Aorta (tissue), 5 donors: Measurements from ENCODE around the gene EIPR1. TPM values are rescaled to one million over a fixed set of nuclear protein-coding genes. Genes with fewer than 3 reads are reported as not detected.

Experiments
- ATAC-seq: fragments of 200-7000 bp; cut with Tn5 transposase; one replicate; pipeline ENCODE4 v1.9.1; 2022; ENCODE audit warnings: moderate library complexity; ENCODE audit not compliant: low FRiP score
- DNase-seq, 2 donors: peaks; one replicate each; pipeline ENCODE4 v3.0.0-alpha.2; 2020
- H3K27ac ChIP-seq, 2 donors: one replicate each; pipeline ENCODE4 v1.5.1; 2013; ENCODE audit warnings: low read length in 2 of 2, mild to moderate bottlenecking in 2 of 2, moderate library complexity in 2 of 2, control low read depth in 1 of 2, inconsistent platforms in 1 of 2, low read depth in 1 of 2
- H3K27me3 ChIP-seq, 2 donors: one replicate each; pipeline ENCODE4 v1.6.1; 2013; ENCODE audit warnings: control low read depth in 1 of 2, low read length in 1 of 2, mild to moderate bottlenecking in 1 of 2, moderate library complexity in 1 of 2; ENCODE audit not compliant: insufficient read depth in 2 of 2, control insufficient read depth in 1 of 2
- H3K36me3 ChIP-seq, 2 donors: one replicate each; pipeline ENCODE4 v1.6.1; 2013; ENCODE audit warnings: control low read depth in 1 of 2, low read length in 1 of 2, mild to moderate bottlenecking in 1 of 2; ENCODE audit not compliant: insufficient read depth in 2 of 2, control insufficient read depth in 1 of 2
- H3K4me1 ChIP-seq, 2 donors: one replicate each; pipeline ENCODE4 v1.6.1; 2013; ENCODE audit warnings: low read length in 2 of 2, control low read depth in 1 of 2, mild to moderate bottlenecking in 1 of 2, moderate library complexity in 1 of 2; ENCODE audit not compliant: insufficient read depth in 2 of 2, control insufficient read depth in 1 of 2
- H3K4me3 ChIP-seq, 2 donors: one replicate each; pipeline ENCODE4 v1.5.1; 2013; ENCODE audit warnings: low read length in 2 of 2, control low read depth in 1 of 2, mild to moderate bottlenecking in 1 of 2
- H3K9me3 ChIP-seq: one replicate; pipeline ENCODE4 v1.6.1; 2013; ENCODE audit warnings: mild to moderate bottlenecking, low read length; ENCODE audit not compliant: control insufficient read depth
- WGBS, 2 donors: extraction: QIAGEN DNeasy Blood & Tissue Kit; methylation state at CpG; one replicate each; pipeline ENCODE4 v1.1.7; 2013; 5-methylcytosine and 5-hydroxymethylcytosine counted together
- intact Hi-C, 2 donors: fragments of 100-400 bp; cut with DNase I; formaldehyde crosslinking; loops; one replicate each; pipeline versions ENCODE4 v1.14.2 to v1.15.0; 2022
- polyA plus RNA-seq, 2 donors: library from polyadenylated mRNA; stranded (reverse); fragments of 200-250 nt; gene quantifications; one replicate each; pipeline ENCODE4 v1.2.3, GENCODE V29; 2013
- total RNA-seq, 2 donors: library from RNA; stranded (reverse); fragmentation: NEBNext Ultra II Directional; extraction: Animal tissue kit (Norgen Biotek cat#: 25700); gene quantifications; one replicate each; pipeline ENCODE4 v1.2.1, GENCODE V29; 2021
- donor health status: healthy with polysubstance abuse.
- donor health status: Bipolar disorder and iron deficiency.
- donor health status: DM: no; HTN: no; CAD: no.
- donor health status: DM: no; HTN: no; CAD: no.
- donor health status: DM: yes; HTN: yes; CAD: no.

The EIPR1 gene
- total and polyA plus RNA-seq, 4 donors = 9.7 to 13.7 (median 10.0) TPM

GRCh38 chr2:3296182-3296972, 81.2 kb downstream of the EIPR1 start:
- intact Hi-C loops = no loop called here
- H3K4me1 ChIP-seq = no peaks in the 10 kb centered on the region
- no peaks in the 10 kb centered on the region for H3K36me3 ChIP-seq
- no peaks in the 10 kb centered on the region for H3K9me3 ChIP-seq
- no peak overlapping the region for H3K4me3 ChIP-seq
- H3K27ac ChIP-seq = no peak overlapping the region
- no peak for DNase-seq
- 89 to 90% methylated on average over 4 of the region's 4 CpGs for WGBS, 2 donors
- H3K27me3 ChIP-seq = no peaks in the 10 kb centered on the region
- no peak for ATAC-seq

- intact Hi-C loops = no loop called here
- Histone ChIP-seq H3K4me3 (no peak overlapping the region), H3K27me3 (no peaks in the 10 kb centered on the region), H3K4me1 (no peaks in the 10 kb centered on the region), H3K36me3 (no peaks in the 10 kb centered on the region), H3K9me3 (no peaks in the 10 kb centered on the region), H3K27ac (no peak overlapping the region)
- no peak for DNase-seq
- ATAC-seq = no peak
- 77 to 81% methylated on average over 4 of the region's 4 CpGs for WGBS, 2 donors
These were observed 83.1 kb downstream of the EIPR1 start for GRCh38 chr2:3294493-3294892.

GRCh38 chr2:3294069-3294468, 83.5 kb downstream of the EIPR1 start:
- H3K27me3 ChIP-seq = no peaks in the 10 kb centered on the region
- DNase-seq = no peak
- intact Hi-C loops = no loop called here

GRCh38 chr2:3293221-3293620, 84.4 kb downstream of the EIPR1 start:
- WGBS, 2 donors = 77% methylated on average over 9 of the region's 9 CpGs
- ATAC-seq (no peak), DNase-seq (no peak)
- Histone ChIP-seq H3K4me3 (no peak overlapping the region), H3K9me3 (no peaks in the 10 kb centered on the region), H3K27ac (no peak overlapping the region), H3K27me3 (no peaks in the 10 kb centered on the region), H3K36me3 (no peaks in the 10 kb centered on the region), H3K4me1 (no peaks in the 10 kb centered on the region)
- intact Hi-C loops = no loop called here

More at GRCh38 chr2:3294069-3294468, 83.5 kb downstream of the EIPR1 start:
- no peak for ATAC-seq
- Histone ChIP-seq H3K4me1 (no peaks in the 10 kb centered on the region), H3K9me3 (no peaks in the 10 kb centered on the region), H3K4me3 (no peak overlapping the region), H3K27ac (no peak overlapping the region), H3K36me3 (no peaks in the 10 kb centered on the region)
- WGBS, 2 donors = 62 to 67% methylated on average over 3 of the region's 3 CpGs

- 86 to 94% methylated on average over 10 of the region's 10 CpGs for WGBS, 2 donors
- Histone ChIP-seq H3K27me3 (no peaks in the 10 kb centered on the region), H3K9me3 (no peaks in the 10 kb centered on the region), H3K4me3 (no peak overlapping the region), H3K27ac (no peak overlapping the region), H3K4me1 (no peaks in the 10 kb centered on the region), H3K36me3 (no peaks in the 10 kb centered on the region)
- DNase-seq (no peak), ATAC-seq (no peak)
- intact Hi-C loops = no loop called here
These were observed 85.2 kb downstream of the EIPR1 start for GRCh38 chr2:3292416-3292815.

- DNase-seq = no peak
- no peak for ATAC-seq
- no peaks in the 10 kb centered on the region for H3K4me1 ChIP-seq
- no peaks in the 10 kb centered on the region for H3K36me3 ChIP-seq
- no peaks in the 10 kb centered on the region for H3K27me3 ChIP-seq
- H3K27ac ChIP-seq = no peak overlapping the region
- H3K9me3 ChIP-seq = no peaks in the 10 kb centered on the region
- intact Hi-C loops = no loop called here
- 93 to 94% methylated on average over 7 of the region's 7 CpGs for WGBS, 2 donors
- no peak overlapping the region for H3K4me3 ChIP-seq
These were observed 85.9 kb downstream of the EIPR1 start for GRCh38 chr2:3291750-3292149.

- Histone ChIP-seq H3K27ac (no peak overlapping the region), H3K9me3 (no peaks in the 10 kb centered on the region), H3K4me1 (no peaks in the 10 kb centered on the region), H3K27me3 (no peaks in the 10 kb centered on the region), H3K36me3 (no peaks in the 10 kb centered on the region), H3K4me3 (no peak overlapping the region)
- intact Hi-C loops = no loop called here
- 97 to 99% methylated on average over 9 of the region's 9 CpGs for WGBS, 2 donors
- DNase-seq (no peak), ATAC-seq (no peak)
These were observed 86.5 kb downstream of the EIPR1 start for GRCh38 chr2:3291113-3291512.

GRCh38 chr2:3290655-3291054, 87.0 kb downstream of the EIPR1 start:
- H3K4me3 ChIP-seq = no peak overlapping the region
- no peaks in the 10 kb centered on the region for H3K36me3 ChIP-seq
- intact Hi-C loops = no loop called here
- H3K27me3 ChIP-seq = no peaks in the 10 kb centered on the region
- no peaks in the 10 kb centered on the region for H3K4me1 ChIP-seq
- WGBS, 2 donors = 75 to 85% methylated on average over 12 of the region's 12 CpGs
- ATAC-seq = no peak
- no peaks in the 10 kb centered on the region for H3K9me3 ChIP-seq
- no peak for DNase-seq
- H3K27ac ChIP-seq = no peak overlapping the region

GRCh38 chr2:3289971-3290370, 87.6 kb downstream of the EIPR1 start:
- WGBS, 2 donors = 97 to 98% methylated on average over 8 of the region's 8 CpGs
- intact Hi-C loops = no loop called here
- Histone ChIP-seq H3K9me3 (no peaks in the 10 kb centered on the region), H3K4me3 (no peak overlapping the region), H3K27me3 (no peaks in the 10 kb centered on the region), H3K27ac (no peak overlapping the region), H3K36me3 (no peaks in the 10 kb centered on the region), H3K4me1 (no peaks in the 10 kb centered on the region)
- DNase-seq (no peak), ATAC-seq (no peak)
